Osteoblast (primary cell): ENCODE results near the gene CDH12. TPM values are rescaled to one million over a fixed set of nuclear protein-coding genes. Genes with fewer than 3 reads are reported as not detected.

ENCODE experiments used
- DNase-seq: peaks from one replicate; pipeline ENCODE4 v3.0.0; 2011; ENCODE audit warnings: low spot score, mixed read lengths; ENCODE audit not compliant: insufficient read length; ENCODE audit errors: missing footprints
- H2AFZ ChIP-seq: 2 replicates; pipeline ENCODE4 v1.6.0; 2011; ENCODE audit warnings: mild to moderate bottlenecking, low read length
- H3K27ac ChIP-seq: 2 replicates; pipeline ENCODE4 v1.5.1; 2011; ENCODE audit warnings: mild to moderate bottlenecking, low read depth, low read length, moderate library complexity
- H3K27me3 ChIP-seq: 2 replicates; pipeline ENCODE4 v1.6.0; 2012; ENCODE audit warnings: mild to moderate bottlenecking, control low read depth, inconsistent platforms, low read length, moderate library complexity; ENCODE audit not compliant: insufficient read depth
- H3K36me3 ChIP-seq: 2 replicates; pipeline ENCODE4 v1.5.1; 2011; ENCODE audit warnings: mild to moderate bottlenecking, low read length, control low read depth, moderate library complexity; ENCODE audit not compliant: insufficient read depth
- H3K4me1 ChIP-seq: 2 replicates; pipeline ENCODE4 v1.5.1; 2011; ENCODE audit warnings: mild to moderate bottlenecking, low read length, control low read depth, moderate library complexity; ENCODE audit not compliant: insufficient read depth
- H3K4me2 ChIP-seq: 2 replicates; pipeline ENCODE4 v1.6.0; 2011; ENCODE audit warnings: mild to moderate bottlenecking, low read length; ENCODE audit not compliant: insufficient read depth
- H3K4me3 ChIP-seq: fragments of 200-600 bp; sonication (generic); 3 replicates; pipeline ENCODE4 v1.5.1; 2012; ENCODE audit warnings: mild to moderate bottlenecking, low read length, inconsistent platforms; ENCODE audit not compliant: insufficient read depth
- H3K79me2 ChIP-seq: 2 replicates; pipeline ENCODE4 v1.6.0; 2012; ENCODE audit warnings: mild to moderate bottlenecking, low read length, control low read depth, inconsistent platforms; ENCODE audit not compliant: insufficient read depth
- H3K9me3 ChIP-seq: 2 replicates; pipeline ENCODE4 v1.5.1; 2011; ENCODE audit warnings: low read depth, low read length, control low read depth
- H4K20me1 ChIP-seq: 2 replicates; pipeline ENCODE4 v1.6.0; 2012; ENCODE audit warnings: mild to moderate bottlenecking, low read length, control low read depth; ENCODE audit not compliant: insufficient read depth
- total RNA-seq: library from RNA; depleted of rRNA; stranded (reverse); fragments of >200 nt; gene quantifications from 2 replicates; pipeline ENCODE4 v1.2.3, GENCODE V29; 2012
- TF ChIP-seq, protein P1 (sequence below): IDR thresholded peaks from 2 replicates; pipeline ENCODE4 v1.5.1; 2011; ENCODE audit warnings: mild to moderate bottlenecking, low read depth, low read length, moderate library complexity; ENCODE audit errors: extremely low read depth

The CDH12 gene
- total RNA-seq, 1 donor = not detected

- Histone ChIP-seq H3K27me3 (no peaks in the 10 kb centered on the region), H3K36me3 (no peaks in the 10 kb centered on the region), H4K20me1 (no peaks in the 10 kb centered on the region), H3K9me3 (no peaks in the 10 kb centered on the region), H3K4me2 (no peak overlapping the region), H2AFZ (no peak overlapping the region), H3K27ac (no peak overlapping the region), H3K4me3 (no peak overlapping the region), H3K79me2 (no peaks in the 10 kb centered on the region), H3K4me1 (no peaks in the 10 kb centered on the region)
- TF ChIP-seq, protein P1, sequence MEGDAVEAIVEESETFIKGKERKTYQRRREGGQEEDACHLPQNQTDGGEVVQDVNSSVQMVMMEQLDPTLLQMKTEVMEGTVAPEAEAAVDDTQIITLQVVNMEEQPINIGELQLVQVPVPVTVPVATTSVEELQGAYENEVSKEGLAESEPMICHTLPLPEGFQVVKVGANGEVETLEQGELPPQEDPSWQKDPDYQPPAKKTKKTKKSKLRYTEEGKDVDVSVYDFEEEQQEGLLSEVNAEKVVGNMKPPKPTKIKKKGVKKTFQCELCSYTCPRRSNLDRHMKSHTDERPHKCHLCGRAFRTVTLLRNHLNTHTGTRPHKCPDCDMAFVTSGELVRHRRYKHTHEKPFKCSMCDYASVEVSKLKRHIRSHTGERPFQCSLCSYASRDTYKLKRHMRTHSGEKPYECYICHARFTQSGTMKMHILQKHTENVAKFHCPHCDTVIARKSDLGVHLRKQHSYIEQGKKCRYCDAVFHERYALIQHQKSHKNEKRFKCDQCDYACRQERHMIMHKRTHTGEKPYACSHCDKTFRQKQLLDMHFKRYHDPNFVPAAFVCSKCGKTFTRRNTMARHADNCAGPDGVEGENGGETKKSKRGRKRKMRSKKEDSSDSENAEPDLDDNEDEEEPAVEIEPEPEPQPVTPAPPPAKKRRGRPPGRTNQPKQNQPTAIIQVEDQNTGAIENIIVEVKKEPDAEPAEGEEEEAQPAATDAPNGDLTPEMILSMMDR = no peak
- no peak for DNase-seq
These were observed 462.3 kb downstream of the CDH12 start for GRCh38 chr5:22390888-22391287.

DNA sequence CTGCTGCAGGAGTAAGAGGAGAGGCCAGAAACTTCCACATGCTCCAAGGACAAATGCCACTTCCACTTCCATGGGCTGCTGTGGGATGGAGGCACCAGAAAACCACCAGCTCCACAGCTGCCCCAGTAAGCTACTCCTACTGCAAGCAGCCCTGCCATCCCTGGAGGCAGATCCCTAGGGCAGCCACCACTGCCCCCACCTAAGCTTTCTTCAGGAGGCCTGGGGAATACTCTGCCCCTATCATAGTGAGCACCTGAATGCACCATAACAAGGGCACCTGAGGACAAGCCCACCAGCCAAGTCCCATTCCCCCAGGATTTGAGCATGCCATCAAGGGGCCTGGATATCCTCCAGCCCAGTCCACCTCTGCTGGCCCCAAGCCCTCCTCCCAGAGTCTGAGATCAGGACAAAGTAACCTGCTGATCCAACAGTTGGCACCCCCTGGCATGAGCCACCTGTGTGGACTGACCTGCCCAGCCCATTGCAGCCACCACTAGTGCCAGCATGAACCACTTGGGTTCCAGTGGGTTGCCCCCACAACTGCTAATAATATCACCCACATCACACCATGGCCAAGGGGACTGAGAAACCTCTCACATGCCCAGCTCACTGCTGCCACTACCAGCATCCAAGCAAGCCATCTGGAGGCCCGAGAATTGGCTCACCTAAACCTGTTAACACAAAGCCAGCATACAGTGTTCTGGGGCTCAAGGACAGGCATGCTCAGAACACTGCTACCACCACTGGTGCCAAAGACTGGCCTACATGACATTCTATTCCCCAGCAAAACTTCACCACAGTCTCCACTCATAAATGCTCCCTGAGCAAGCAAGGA, 480.1 kb downstream of the CDH12 start:
- H4K20me1 ChIP-seq = no peaks in the 10 kb centered on the region
- no peak overlapping the region for H3K27ac ChIP-seq
- H3K79me2 ChIP-seq = no peaks in the 10 kb centered on the region
- H3K27me3 ChIP-seq = no peaks in the 10 kb centered on the region
- peaks cover 3% of the 10 kb centered on the region for H3K9me3 ChIP-seq
- H3K4me2 ChIP-seq = no peak overlapping the region
- no peaks in the 10 kb centered on the region for H3K4me1 ChIP-seq
- no peaks in the 10 kb centered on the region for H3K36me3 ChIP-seq
- no peak overlapping the region for H2AFZ ChIP-seq
- no peak overlapping the region for H3K4me3 ChIP-seq
- DNase-seq = no peak
- TF ChIP-seq, protein P1 = no peak

DNA sequence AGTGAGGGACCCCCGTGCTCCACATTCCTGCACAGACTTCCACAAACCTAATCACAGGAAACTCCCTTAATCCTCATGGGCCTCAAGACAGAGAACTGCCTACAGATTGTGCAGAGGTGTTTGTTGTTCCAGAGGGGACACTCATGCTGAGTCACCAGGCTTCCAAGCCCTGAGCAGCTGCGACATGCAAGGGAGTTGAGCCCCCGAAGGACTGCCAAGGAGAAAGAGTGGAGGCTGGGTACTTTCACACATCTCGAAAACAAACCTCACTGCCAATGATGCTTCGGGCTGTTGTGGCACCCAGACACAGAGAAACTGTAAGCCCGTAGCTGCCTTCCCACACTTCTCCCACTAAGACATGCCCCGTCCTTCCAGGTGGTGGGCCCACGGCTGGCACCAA, 480.8 kb downstream of the CDH12 start:
- TF ChIP-seq, protein P1 = no peak
- no peak overlapping the region for H3K4me2 ChIP-seq
- no peaks in the 10 kb centered on the region for H3K27me3 ChIP-seq
- H3K27ac ChIP-seq = no peak overlapping the region
- H4K20me1 ChIP-seq = no peaks in the 10 kb centered on the region
- DNase-seq = no peak
- H3K4me1 ChIP-seq = no peaks in the 10 kb centered on the region
- no peak overlapping the region for H3K4me3 ChIP-seq
- H3K9me3 ChIP-seq = peaks cover 3% of the 10 kb centered on the region
- H2AFZ ChIP-seq = no peak overlapping the region
- no peaks in the 10 kb centered on the region for H3K36me3 ChIP-seq
- no peaks in the 10 kb centered on the region for H3K79me2 ChIP-seq

DNA sequence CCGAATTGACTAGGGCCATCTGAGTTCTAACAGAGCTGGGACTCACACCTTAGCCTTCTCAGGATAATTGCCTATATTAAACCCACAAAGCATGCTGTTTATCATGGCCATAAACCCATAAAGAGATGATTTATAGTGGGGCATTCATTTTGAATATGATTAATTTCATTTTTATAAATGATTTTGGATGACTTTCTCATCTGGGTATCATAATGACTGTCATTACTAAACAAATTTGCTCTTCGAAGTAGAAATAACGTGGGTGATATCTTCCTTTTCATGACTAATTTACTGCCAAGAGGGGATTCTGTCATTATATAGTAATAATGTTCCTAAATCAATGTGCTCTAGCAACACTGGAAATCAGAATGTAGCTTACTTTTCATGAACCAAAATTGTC, 498.2 kb downstream of the CDH12 start:
- Histone ChIP-seq H3K27ac (no peak overlapping the region), H3K4me3 (no peak overlapping the region), H3K4me2 (no peak overlapping the region), H3K79me2 (no peaks in the 10 kb centered on the region), H3K36me3 (no peaks in the 10 kb centered on the region), H3K4me1 (no peaks in the 10 kb centered on the region), H4K20me1 (no peaks in the 10 kb centered on the region), H2AFZ (no peak overlapping the region), H3K9me3 (peaks cover 2% of the 10 kb centered on the region), H3K27me3 (no peaks in the 10 kb centered on the region)
- TF ChIP-seq, protein P1 = no peak
- no peak for DNase-seq
